ENCODE data around the gene ATXN1.
"Not testable (repeated sequence)": the region's sequence is repeated elsewhere in the genome, so short reads cannot be mapped to it uniquely, and the experiment has no call there.

The ATXN1 gene

GRCh38 chr6:16563628-16564240 lies 197.5 kb downstream of the ATXN1 start:
- no peak for DNase-seq

GRCh38 chr6:16562498-16562897 lies 198.8 kb downstream of the ATXN1 start:
- peak in 1 of 2 donors; percentile 41 for DNase-seq

- DNase-seq: no peak
Observed at GRCh38 chr6:16559071-16559470, 202.2 kb downstream of the ATXN1 start.

GRCh38 chr6:16555550-16555949 lies 205.7 kb downstream of the ATXN1 start:
- no peak for DNase-seq

- no peak for DNase-seq
Observed at GRCh38 chr6:16553531-16553930, 207.7 kb downstream of the ATXN1 start.

GRCh38 chr6:16551466-16551865 lies 209.8 kb downstream of the ATXN1 start:
- no peak for DNase-seq

- peak in 1 of 2 donors; percentile 35 for DNase-seq
Observed at GRCh38 chr6:16548121-16548520, 213.1 kb downstream of the ATXN1 start.

GRCh38 chr6:16547587-16547986 lies 213.7 kb downstream of the ATXN1 start:
- DNase-seq: peak; percentile 30 to 38

- no peak for DNase-seq
Observed at GRCh38 chr6:16546861-16547260, 214.4 kb downstream of the ATXN1 start.

- no peak for DNase-seq
Observed at GRCh38 chr6:16545382-16545781, 215.9 kb downstream of the ATXN1 start.

GRCh38 chr6:16544521-16544920 lies 216.7 kb downstream of the ATXN1 start:
- no peak for DNase-seq

GRCh38 chr6:16544006-16544405 lies 217.3 kb downstream of the ATXN1 start:
- DNase-seq: no peak

- no peak for DNase-seq
Observed at GRCh38 chr6:16543521-16543920, 217.7 kb downstream of the ATXN1 start.

- no peak for DNase-seq
Observed at GRCh38 chr6:16542070-16542469, 219.2 kb downstream of the ATXN1 start.

- DNase-seq: peak in 1 of 2 donors; percentile 11
Observed at GRCh38 chr6:16540804-16541752, 220.2 kb downstream of the ATXN1 start.

GRCh38 chr6:16540383-16540782 lies 220.9 kb downstream of the ATXN1 start:
- not testable (repeated sequence) for DNase-seq

GRCh38 chr6:16539086-16539931 lies 222.0 kb downstream of the ATXN1 start:
- no peak for DNase-seq

GRCh38 chr6:16535564-16535963 lies 225.7 kb downstream of the ATXN1 start:
- no peak for DNase-seq

- no peak for DNase-seq
Observed at GRCh38 chr6:16533721-16534136, 227.5 kb downstream of the ATXN1 start.

GRCh38 chr6:16533210-16533609 lies 228.1 kb downstream of the ATXN1 start:
- no peak for DNase-seq

- DNase-seq: no peak
Observed at GRCh38 chr6:16527691-16528090, 233.6 kb downstream of the ATXN1 start.

GRCh38 chr6:16524380-16524707 lies 236.9 kb downstream of the ATXN1 start:
- no peak for DNase-seq
